ENCODE results near the gene TMEM62.

TMEM62 gene

DNA sequence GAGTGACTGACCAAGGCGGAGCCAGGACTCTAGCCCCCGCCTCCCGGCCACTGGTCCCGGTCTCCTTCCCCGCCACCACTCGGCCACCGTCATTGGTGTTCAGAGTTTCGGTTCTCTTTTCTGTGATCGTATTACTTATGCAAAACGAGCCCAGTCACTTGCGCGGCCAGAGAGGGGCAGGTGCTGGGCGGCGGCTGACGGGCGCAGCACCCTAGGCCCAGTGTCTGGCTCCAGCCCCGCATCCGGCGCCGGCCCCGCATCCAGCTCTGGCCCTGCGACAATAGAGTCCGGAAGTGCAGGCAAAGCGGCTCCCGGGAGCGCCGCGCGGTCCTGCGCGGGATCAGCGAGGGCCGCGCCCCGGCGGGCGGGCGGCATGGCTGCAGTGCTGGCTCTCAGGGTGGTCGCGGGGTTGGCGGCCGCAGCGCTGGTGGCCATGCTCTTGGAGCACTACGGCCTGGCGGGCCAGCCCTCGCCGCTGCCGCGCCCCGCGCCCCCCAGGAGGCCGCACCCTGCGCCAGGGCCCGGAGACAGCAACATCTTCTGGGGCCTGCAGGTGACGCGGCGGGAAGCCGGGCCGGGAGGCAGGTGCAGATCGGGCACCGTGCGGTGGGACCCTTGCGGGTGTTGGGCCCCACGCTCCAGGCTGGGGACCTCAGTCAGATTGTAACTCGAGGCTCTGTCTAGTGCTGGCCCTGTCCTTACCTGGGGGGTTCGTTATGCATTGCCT lies at the start of gene TMEM62:
TSS of gene TMEM62 (plus strand) at position 157 of the 727 bp plus-strand sequence. CDS start at position 374, 217 bp downstream.
- DNase-seq (ENCODE audit: low read depth): peak; percentile 32

DNA sequence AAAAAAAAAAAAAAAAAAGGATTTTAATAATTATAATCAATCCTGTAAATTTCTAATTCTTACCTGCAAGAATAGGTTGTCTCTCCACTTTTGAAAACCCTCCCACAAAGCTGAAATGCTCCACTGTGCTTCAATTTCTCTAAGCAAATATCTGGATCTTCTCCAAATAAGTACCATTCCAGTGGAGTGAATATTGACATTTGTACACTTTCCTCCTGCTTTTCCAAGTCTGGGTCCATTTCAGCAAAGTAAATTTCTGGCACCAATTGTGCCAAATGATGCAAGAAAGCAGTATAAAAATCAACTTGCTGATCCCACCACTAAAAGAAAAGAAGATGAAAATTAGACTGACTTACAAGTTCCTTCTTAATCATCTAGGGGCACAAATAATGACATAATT lies 47.5 kb upstream of the TMEM62 start:
- no peak for DNase-seq (ENCODE audit: low read depth)

- DNase-seq (ENCODE audit: low read depth): no peak
Observed at GRCh38 chr15:43086551-43086950, 46.8 kb upstream of the TMEM62 start.

DNA sequence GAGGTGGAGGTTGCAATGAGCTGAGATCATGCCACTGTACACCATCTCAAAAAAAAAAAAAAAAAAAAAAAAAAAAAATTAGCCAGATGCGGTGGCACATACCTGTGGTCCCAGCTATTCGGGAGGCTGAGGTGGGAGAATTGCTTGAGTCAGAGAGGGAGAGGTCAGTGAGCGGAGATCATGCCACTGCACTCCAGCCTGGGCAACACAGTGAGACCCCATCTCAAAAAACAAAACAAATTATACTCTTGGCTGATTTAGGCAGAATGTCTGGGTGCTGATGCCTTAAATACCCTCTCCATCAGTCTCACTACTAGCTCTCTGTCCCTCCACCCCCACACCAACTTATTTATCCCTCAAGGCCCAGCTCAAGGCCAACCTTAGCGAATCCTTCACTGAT lies 41.5 kb upstream of the TMEM62 start:
- DNase-seq (ENCODE audit: low read depth): no peak

DNA sequence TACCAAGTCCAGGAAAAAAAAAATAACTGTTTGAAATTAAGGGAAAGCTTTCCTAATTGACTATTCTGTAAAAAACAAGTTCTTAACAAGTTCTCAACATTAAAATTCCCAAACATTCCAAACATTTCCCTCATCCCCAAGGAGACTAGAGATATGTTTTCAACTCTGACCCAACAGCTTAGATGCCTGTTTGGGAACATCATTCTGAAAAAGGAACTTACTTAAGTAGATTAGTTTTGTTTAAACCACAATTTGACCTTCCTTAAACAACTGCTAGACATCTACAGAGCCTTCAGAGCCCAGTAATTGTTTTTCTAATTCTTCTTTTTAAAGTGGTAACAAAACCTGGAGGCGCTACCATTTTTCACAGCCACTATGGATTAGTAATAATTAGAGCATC lies 40.4 kb upstream of the TMEM62 start:
- no peak for DNase-seq (ENCODE audit: low read depth)

- DNase-seq (ENCODE audit: low read depth): no peak
Observed at GRCh38 chr15:43094416-43095030, 38.9 kb upstream of the TMEM62 start.

DNA sequence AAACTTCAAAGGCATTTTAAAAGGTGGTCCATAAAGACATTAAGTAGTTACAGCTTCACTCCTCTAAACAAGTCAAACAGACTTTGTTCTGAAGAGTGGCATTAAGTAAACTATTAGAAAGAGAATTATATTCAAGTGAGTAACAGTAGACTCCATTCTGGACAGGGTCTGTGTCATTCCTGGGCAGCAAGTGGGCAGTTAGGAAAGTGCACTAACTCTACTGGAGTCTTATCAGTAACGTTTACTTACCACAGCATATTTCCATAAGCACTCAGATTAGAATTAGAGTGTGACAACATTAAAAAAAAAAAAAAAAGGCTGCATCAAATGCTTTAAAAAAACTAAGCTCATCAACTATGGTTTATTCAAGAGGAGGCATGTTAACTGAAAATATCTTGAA lies 38.1 kb upstream of the TMEM62 start:
- DNase-seq (ENCODE audit: low read depth): no peak

DNA sequence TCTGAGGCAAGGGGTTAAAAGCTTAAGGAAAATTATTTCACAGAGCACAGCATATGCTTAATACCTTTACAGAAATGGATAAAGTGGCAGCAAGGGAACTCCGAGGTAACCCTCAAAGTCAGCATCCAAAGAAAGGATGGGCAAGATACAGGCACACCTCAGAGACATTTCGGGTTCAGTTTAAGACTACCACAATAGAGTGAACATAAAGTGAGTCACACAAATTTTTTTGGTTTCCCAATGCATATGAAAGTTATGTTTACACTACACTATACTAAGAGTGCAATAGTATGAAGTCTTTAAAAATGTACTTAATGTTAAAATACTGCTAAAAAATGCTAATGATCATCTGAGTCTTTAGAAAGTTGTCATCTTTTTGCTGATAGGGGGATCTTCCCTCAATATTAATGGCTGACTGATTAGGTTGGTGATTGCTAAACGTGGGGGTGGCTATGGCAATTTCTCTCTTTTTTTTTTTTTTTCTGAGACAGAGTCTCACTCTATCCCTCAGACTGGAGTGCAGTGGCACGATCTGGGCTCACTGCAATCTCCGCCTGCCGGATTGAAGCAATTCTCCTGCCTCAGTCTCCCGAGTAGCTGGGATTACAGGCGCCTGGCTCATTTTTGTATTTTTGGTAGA lies 37.6 kb upstream of the TMEM62 start:
- DNase-seq (ENCODE audit: low read depth): no peak

DNA sequence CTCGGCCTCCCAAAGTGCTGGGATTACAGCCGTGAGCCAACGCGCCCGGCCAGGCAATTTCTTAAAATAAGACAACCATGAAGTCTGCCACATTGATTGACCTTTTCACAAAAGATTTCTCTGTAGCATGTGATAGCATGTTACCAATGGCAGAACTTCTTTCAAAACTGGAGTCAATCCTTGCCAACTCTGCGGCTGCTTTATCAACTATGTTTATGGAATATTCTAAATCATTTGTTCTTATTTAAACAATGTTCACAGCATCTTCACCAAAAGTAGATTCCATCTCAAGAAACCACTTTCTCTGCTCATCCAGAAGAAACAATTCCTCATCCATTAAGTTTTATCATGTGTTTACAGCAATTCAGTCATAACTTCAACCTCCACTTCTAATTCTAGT lies 37.0 kb upstream of the TMEM62 start:
- no peak for DNase-seq (ENCODE audit: low read depth)

DNA sequence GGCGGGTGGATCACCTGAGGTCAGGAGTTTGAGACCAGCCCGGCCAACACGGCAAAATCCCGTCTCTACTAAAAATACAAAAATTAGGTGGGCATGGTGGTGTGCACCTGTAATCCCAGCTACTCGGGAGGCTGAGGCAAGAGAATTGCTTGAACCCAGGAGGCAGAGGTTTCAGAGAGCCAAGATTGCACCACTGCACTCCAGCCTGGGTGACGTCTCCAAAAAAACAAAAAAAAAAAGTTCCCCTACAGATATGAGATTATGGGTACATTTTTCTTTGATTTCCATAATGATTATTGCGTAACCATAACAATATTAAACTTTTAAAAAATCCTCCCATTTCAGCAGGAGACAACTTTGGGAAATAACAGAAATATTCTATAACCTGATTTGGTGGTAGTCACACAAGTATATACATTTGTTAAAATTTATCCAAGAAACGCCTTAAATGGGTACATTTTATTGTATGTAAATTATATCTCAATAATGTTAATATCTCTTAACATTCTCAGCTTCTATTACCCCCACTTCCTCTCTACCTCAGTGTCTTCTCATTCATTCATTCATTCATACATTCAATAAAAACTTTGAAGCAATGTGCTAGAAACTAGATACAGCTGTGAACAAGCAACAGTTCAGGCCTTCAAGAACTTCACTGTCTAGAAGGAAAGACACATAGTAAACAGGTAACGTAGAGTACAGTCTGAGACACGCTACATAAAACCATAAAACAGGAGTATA lies 34.1 kb upstream of the TMEM62 start:
- no peak for DNase-seq (ENCODE audit: low read depth)

DNA sequence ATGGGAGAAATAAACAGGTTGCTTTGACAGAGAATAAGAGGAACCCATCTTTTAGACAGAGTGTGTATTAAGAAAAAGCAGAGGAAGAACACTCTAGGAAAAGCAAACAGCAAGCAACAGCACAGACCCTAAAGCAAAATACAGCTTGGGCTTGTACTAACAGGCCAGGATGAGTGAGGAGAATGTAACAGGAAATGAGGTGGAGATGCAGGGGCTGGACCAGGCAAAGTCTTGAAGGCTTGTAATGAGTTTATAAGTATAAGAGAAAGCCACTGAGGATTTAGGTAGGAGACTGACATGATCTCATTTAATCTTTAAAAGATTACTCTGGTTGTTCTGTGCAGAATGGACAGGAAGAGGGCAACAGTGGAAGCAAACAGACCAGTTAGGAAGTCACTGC lies 32.4 kb upstream of the TMEM62 start:
- DNase-seq (ENCODE audit: low read depth): no peak

DNA sequence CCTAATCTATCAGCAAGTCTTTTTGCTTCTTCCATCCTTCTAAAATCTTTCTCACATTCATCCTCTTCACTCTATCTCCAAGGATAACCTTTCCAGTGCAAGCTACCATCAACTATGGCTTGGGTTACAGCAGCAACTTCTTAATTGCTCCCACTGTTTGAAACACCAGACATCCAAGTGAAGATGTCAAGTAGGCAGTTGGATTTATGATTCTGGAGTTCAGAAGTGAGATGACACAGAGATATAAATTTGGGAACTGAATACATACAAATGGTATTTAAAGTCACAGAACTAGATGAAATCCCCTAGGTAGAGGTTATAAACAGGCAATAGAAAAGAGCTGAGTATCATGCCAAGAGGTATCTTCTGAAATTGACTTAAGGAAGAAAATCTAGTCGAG lies 31.2 kb upstream of the TMEM62 start:
- no peak for DNase-seq (ENCODE audit: low read depth)

DNA sequence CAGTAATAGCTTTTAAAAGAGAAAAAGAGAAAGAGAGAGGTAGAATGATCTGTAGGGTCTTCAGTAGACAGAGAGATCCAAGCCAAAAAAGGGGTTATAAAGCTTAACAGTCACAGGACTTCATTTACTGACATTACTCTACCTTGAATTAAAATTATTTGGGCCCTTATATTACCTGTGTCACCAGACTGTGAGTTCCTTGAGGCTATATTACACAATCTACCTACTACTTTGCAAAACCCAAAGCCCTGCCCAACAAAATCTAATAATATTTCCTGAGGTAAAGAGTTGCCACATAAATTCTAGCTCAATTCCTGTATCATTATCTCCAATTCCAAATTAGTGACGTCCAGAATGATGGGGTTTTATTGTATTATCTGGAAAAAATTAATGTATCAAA lies 29.5 kb upstream of the TMEM62 start:
- no peak for DNase-seq (ENCODE audit: low read depth)

DNA sequence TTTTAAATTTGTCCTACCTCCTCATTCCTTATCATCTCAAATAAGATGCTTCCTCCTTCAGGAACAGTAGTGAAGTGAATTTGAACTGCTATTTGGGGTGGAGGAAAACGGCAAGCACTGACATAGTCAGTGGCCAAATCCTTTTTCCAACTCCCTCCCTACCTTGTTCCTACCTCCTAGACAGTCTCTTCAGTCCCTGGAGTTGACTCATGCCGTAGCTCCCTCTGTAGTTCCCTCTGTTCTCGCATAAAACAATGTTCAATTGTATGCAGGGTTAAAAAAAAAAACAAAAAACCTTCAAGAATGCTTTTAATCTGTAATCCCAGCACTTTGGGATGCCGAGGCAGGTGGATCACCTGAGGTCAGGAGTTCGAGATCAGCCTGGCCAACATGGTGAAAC lies 29.0 kb upstream of the TMEM62 start:
- DNase-seq (ENCODE audit: low read depth): no peak

DNA sequence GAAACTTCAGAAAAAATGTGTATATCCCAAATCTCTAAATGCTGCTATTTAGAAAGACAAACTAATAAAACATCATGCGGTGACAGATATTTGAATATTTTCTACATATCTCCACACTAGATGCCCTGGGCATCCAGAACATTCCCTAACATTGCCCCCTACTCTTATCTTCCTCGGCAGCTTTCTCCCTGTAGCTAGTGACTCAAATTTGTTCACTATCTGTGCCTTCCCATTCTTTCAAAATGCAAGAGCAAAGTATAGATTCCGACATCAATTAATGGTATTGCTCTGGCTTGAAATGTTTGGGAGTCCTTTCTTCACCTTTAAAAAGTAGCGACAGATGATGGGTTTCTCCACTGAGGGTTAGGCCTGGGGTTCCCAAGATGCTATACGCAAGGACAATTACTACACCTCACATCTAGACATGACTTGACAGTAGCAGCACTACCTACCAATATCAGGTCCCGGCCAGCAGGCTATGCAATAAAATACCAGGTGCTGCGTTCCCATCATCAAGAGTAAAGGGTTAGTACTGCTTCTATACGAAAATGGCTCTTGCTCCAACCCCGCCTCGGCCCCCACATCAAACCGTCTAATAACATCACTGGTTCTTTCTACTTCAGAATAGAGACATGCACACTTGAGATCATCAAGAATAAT lies 28.2 kb upstream of the TMEM62 start:
- no peak for DNase-seq (ENCODE audit: low read depth)

GRCh38 chr15:43105778-43106485 lies 27.5 kb upstream of the TMEM62 start, which contains the start of gene UBR1:
Gene UBR1, minus strand, starts transcription at chr15:43106038. Its CDS starts 16 bp downstream, at chr15:43106022.
- DNase-seq (ENCODE audit: low read depth): peak; percentile 85

DNA sequence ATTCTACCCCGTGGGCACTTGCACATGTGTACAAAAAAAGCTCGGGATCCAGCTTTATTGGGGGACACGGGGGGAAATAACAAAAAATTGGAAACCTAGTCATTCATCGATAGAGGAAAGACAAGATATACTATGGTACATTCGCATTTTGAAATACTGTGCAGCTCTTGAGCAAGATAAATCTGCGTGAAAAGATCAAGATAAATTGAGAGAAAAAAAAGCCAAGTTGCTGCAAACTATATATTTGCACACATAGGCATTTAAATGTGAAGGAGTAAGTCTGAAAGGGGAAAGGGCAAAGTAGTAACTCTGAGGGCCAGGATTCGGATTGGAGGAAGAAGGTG lies 26.9 kb upstream of the TMEM62 start:
- no peak for DNase-seq (ENCODE audit: low read depth)

DNA sequence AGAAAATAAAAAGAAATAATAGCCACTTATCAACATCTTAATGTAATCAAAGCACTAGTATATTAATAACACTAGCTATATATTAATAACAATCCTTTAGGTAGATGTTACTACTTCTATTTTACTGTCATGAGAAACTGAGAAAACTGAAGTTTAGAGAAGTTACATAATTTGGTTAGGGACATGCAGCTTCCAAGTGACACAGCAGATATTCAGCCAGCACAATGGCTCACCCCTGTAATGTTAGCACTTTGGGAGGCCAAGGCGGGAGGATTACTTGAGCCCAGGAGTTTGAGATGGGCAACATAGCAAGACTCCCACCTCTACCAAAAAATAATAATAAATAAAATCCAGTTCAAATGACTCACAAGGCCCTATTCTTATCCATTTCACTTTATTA lies 25.6 kb upstream of the TMEM62 start:
- no peak for DNase-seq (ENCODE audit: low read depth)

DNA sequence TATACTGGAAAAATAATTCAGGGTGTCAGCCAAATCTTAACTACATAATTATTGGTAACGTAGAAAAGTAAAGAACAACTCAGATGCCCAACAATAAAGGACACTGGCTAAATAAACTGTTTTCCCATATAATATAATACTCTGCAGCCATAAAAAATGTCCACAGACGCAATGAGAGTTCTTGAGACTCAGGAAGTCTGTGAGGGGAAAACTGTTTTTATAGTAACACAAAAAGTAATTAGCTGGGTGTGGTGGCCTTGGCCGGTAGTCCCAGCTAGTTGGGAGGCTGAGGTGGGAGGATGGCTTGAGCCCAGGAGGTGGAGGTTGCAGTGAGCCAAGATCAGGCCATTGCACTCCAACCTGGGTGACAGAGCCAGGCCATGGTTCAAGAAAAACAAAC lies 22.0 kb upstream of the TMEM62 start:
- no peak for DNase-seq (ENCODE audit: low read depth)

- DNase-seq (ENCODE audit: low read depth): no peak
Observed at GRCh38 chr15:43118286-43118685, 15.1 kb upstream of the TMEM62 start.

GRCh38 chr15:43118829-43119228 lies 14.6 kb upstream of the TMEM62 start:
- DNase-seq (ENCODE audit: low read depth): no peak

GRCh38 chr15:43121863-43122262 lies 11.5 kb upstream of the TMEM62 start:
- DNase-seq (ENCODE audit: low read depth): no peak
